ENCODE data around the gene EPS8L1.
A peak's percentile ranks its signal among the peaks of the same experiment; 100 is the strongest.
"Not testable (repeated sequence)": the region's sequence is repeated elsewhere in the genome, so short reads cannot be mapped to it uniquely, and the experiment has no call there.

The EPS8L1 gene

DNA sequence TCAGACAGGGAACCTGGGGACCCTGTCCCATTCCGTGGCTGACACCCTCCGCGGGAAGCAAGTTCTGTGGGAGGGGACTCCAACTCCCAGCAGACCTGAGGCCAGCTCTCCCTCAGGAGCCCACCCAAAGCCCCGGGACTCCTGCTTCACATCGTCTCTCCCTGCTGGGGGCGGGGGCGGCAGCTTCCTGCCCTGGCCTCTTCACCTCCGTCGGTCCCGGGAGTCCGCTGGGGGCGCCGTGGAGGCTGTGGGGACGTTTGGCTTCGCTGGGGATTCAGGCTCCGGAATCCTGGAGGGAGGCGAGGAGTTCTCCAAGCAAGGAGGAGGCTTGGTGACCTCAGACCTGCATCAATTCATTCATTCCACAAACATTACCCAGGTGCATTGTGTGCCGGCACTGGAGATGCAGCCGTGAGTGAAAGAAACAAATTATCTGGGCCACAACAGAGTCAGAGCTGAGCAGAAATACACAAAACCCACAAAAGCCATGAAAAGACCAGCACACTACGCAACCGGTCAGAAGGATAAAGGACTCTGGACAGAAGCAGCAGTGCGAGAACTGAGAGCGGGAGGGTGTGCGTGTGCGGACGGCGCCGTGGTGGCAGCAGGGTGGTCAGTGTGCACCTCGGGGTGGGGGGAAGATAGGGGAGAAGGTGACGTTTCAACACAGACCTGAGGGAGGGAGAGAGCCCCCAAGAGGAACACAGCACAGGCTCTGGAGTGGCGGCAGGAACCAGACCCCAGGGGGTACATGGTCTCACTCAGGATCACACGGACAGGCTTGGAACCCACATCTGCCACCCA is 19.0 kb downstream of the EPS8L1 start:
- no peak for DNase-seq (ENCODE audit: low spot score)

DNA sequence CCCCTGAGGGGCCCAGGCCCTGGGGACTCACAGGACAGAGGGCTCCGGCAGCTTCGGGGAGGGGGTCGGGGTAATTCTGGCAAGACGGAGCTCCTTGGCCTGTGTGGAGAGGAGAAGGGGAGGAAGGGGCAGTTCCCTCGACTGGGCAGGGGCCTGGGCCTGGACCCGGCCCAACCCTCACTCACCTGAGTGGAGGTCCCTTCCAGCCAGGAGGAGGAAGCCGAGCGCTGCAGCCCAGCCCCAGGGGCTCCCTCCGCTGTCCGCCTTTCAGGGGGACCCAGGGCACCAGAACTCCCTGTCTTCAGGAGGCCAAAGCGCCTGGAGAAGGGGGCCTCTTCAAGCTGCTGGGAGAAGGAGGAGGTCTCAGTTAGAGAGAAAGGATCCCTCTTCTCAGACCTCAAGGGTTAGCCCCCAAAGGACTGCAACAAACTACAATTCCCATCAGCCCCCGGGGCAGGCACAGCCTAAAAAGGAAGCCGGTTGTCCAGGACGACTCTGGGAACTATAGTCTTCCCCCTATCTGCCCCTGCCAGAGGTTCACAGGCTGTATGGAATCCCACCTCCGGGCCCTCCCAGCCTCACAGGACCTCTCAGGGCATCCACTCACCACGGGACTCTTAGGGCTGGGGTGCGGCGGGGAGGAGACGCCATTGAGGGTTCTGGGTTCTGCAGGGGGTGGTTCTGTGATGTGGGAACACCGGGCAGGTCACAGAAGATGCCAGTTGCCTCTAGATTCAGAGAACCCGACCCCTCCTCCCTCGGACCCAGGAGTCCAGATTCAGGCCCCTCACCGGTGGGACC is 19.8 kb downstream of the EPS8L1 start:
- peak; percentile 77 for DNase-seq (ENCODE audit: low spot score)

DNA sequence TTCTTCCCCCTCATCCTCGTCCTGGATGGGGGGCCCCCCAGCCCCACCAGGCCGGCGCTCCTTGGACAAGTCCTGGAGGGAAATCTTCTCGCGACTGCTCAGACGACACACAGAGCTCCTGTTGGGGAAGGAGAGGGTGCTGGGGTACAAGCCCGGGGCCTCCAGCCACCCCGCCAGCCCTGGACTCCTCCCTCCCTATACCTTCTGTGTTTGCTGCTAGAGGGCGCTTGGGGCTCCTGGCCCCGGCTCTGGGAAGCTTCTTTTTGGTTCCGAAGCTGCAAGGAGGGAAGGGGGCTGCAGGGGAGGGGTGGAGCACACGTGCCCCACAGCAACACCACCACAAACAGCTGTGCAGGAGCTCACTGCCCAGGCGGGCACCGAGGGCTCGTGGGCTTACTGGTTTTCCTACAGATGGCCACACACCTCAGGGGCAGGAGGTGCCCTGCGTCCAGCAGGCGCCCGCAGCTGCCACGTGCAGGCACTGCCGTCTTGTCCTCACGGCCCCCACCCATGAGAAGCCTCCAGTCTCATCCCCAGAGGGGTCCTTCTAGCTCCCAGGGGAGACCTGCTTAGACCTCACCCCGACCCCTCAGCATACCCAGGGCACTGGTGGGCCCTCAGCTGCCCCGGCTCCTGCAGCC is 20.5 kb downstream of the EPS8L1 start:
- no peak for DNase-seq (ENCODE audit: low spot score)

DNA sequence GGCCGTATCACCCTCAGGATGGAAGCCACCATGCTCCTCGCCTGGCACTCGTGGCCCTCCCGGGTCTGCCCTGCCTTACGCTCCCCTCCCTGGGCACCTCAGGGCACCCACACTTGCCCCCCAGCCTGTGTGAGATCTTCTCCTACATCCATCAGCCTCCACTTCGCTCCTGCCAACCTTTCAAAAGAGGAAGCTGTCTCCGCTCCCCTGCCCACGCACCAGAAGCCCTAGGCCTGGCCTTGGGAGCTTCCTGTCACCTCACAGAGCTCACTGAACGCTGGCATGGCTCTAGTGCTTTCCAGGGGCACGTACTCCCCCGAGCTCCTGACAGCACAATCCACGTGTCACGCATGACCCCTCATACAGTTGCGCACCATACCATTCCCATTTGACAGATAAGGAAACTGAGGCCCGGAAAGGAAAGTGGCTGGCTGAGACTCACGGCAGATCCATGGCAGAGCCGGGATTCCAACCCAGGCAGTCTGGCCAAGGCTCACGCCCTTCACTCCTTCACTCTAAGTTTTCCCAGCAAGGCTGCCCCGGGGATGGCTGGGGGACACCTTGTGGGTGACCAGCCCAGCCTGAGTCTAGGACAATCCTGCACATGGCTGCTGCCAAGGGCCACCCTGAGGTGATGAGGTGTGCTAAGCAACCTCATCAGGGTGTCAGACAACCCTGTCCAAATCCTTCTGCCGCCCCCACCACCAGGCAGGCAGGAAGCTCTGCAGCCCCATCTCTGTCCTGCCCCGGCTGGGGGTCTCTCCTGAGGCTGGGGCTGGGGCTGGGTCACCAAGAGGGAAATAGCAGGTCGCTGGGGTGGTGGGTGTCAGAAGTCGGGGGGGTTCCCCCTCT is 22.4 kb downstream of the EPS8L1 start:
- DNase-seq (ENCODE audit: low spot score) = no peak

DNA sequence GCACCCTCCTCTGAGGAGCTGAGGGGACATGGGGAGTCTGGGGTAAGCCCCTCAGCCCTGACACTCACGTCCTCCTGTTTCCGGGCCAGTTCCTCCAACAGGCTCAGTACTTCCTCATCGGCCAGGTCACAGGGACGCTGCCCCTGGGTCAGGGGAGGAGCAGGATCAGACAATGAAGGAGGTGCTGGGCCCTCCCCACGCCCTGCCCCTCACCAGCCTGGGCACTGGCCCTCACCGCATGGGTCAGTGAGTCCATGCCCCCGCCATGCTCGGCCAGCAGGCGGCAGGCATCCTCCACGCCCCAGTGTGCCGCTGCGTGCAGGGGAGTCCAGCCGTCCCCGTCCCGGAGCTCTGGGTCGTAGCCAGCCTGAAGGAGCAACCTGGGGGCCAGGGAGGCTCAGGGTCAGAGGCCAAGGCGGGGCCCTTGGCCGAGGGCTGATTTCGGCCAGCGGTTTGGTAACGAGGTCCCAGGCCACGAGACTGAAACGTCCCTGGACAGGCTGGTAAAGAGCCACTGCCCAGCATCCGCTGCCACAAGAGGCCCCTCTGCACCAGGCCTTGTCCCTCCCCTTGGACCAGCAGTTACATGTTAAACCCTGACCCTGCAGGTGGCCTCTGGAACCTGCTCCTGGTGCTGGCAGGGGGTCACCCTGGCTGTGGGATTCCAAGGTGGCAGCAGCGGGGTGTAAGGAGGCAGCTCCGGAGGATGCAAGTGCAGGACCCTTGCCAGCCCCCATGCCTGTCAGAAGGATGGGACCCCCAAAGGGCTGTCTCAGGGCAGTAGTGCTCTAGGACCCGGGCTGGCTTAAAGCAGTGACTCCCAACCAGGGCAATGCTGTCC is 23.3 kb downstream of the EPS8L1 start:
- DNase-seq (ENCODE audit: low spot score) = no peak

- DNase-seq (ENCODE audit: low spot score) = no peak
Observed at GRCh38 chr19:55099557-55100506, 24.2 kb downstream of the EPS8L1 start.

- DNase-seq (ENCODE audit: low spot score) = no peak
Observed at GRCh38 chr19:55101261-55101660, 25.6 kb downstream of the EPS8L1 start.

GRCh38 chr19:55103190-55103589 is 27.5 kb downstream of the EPS8L1 start:
- no peak for DNase-seq (ENCODE audit: low spot score)

- DNase-seq (ENCODE audit: low spot score) = no peak
Observed at GRCh38 chr19:55105237-55105636, 29.6 kb downstream of the EPS8L1 start.

- no peak for DNase-seq (ENCODE audit: low spot score)
Observed at GRCh38 chr19:55106591-55106990, 30.9 kb downstream of the EPS8L1 start.

GRCh38 chr19:55107252-55107651 is 31.6 kb downstream of the EPS8L1 start:
- DNase-seq (ENCODE audit: low spot score) = not testable (repeated sequence)

DNA sequence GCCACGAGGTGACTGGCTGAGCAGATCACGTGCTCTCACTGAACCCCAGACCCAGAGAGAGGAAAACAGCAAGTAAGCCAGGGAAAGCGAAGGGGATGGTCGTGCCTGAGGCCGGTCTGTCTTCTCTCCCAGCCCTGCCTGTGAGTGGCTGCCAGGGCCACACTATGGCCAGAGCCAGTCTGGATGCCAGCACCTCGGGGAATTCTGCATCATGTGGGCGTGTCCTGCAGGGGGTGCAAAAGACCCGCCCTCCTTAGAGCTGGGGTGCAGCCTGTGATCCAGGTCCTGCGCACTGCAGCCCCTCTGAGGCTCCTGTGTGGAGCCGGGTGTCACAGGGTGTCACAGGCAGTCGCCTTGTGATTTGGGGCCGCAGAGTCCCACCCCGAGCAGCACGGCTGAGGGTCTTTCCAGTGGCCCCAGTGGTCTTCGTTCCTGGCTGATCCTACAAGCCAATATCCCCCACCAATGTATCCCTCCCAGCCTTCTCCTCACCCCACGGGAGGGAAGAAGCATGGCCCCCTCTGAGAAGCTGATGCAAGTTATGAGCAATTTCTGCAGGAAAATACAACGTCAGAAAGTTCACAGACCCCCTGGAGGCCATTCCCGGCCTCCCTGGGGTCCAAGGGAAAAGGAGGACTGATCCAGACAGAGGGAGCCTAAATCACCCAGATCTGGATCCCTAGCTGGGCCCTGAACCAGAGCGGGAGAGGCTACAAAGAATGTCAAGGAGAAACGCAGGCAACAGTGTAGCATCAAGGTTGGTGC is 34.0 kb downstream of the EPS8L1 start:
- no peak for DNase-seq (ENCODE audit: low spot score)

DNA sequence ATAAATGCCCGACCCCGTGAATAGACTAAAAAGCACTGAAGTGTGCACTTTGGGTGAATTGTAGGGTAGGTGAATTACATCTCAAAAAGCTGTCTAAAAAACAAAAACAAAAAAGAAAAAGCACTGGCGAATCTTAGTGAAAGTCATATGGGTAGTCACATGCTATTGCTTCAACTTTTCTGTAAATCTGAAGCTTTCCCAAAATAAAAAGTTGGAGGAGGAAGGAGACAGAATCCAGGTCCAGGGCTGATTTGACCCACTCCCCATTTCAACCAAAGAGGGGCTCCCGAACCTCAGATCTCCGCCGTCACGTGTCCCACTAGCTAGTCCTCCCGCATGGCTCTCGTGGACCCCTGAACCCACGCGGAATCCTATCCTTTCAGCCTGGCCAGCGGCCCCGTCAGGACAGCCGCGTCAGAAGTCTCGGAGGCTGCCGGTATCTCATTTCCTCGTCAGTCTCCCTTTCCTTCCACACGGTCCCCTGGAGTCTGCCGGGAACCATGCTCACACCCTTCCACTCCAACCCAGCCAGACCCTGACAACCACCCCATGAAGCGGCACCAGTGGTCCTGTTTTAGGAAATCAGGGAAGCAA is 35.7 kb downstream of the EPS8L1 start:
- no peak for DNase-seq (ENCODE audit: low spot score)

DNA sequence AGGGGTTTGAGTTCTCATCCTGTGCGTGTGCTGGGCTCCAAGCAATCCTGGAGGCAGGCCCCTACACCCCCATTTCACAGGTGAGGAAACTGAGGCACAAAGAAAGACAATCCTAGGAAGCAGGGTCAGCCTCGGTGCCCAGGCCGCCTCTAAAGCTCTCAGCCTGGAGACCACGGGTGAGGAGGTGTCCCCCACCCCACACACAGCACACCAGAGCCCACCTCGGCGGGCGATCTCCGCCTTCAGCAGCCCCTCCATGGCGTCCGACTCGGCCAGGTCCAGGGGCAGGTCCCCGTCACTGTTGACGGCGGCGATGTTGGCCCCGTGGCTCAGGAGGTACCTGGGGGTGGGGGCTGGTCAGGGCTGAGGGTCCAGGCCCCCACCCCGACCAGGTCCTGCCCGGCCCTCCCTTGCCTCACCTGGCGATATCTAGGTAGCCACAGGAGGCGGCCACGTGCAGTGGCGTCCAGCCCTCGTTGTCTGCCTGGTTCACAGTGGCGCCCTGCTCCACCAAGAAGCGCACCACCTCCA is 36.6 kb downstream of the EPS8L1 start:
- no peak for DNase-seq (ENCODE audit: low spot score)

DNA sequence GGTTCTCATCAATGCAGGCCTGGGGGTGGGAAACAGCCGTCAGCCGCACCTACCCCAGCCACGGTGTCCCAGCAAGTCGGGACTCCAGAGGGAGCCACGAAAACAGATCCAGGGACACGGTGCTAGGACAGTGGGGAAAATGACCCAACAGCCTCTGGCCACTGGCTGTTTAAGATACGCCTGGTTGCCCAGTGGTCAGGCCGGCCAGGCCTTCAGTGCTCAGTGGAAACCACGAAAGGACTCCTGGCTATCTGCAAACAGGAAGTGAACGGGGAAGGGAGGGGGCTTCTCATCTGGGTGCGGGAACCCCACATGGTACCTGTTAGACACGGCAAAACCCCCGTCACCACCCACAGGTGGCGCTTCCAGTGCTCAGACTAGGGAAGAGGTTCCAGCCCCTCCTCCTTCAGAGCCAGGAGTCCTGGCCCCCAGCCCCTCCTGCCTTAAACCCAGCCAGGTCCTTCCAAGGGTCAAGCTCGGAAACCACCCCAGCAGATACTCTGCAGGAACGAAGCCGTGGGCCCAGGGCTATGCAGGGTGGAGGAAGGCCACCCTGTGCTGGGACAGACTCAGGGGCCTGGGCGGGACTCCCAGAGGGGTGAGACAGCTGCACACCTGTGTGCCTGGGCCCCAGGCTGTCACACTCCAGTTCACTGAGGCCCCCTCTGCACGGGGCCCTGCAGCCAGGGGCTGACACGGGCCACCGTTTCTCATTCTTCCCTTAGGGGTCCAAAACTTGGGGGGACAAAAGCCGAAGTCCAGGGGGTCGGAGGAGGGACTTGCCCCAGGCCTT is 37.3 kb downstream of the EPS8L1 start:
- DNase-seq (ENCODE audit: low spot score) = no peak

DNA sequence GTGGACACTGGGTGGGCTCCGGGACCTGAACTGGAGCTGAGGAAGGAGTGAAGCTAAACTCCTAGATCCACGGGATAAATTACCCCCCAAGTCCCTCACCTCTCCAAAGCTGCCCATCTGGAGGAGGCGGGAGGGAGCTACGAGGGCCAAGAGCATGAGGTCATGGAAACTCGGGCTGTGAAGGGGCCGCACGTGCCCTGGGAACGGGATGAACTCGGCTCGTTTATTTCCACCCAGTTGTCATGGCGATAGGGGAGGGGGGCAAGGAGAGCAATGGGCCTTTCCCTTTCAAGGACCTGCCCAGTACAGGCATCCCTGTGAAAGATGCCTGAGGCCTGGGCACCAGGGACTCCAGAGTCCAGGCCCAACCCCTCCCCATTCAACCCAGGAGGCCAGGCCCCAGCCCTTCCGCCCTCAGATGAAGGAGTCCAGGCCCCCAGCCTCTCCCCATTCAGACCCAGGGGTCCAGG is 37.9 kb downstream of the EPS8L1 start:
- DNase-seq (ENCODE audit: low spot score) = no peak

- DNase-seq (ENCODE audit: low spot score) = no peak
Observed at GRCh38 chr19:55114566-55115145, 39.0 kb downstream of the EPS8L1 start.

All from cerebellar cortex (tissue), 1 donor.